ENCODE measurements around the gene TMEM128.

- TF ChIP-seq CTCF (IDR thresholded peaks at IDR 0.05): no peak
- TF ChIP-seq POLR2A (IDR thresholded peaks at IDR 0.05): no peak
Measured at GRCh38 chr4:4226606-4227438, 21.2 kb downstream of the TMEM128 start, which contains the start of gene OTOP1.
